ENCODE data around the gene STEAP3.
A peak's percentile ranks its signal among the peaks of the same experiment; 100 is the strongest.

Gene STEAP3, protein sequence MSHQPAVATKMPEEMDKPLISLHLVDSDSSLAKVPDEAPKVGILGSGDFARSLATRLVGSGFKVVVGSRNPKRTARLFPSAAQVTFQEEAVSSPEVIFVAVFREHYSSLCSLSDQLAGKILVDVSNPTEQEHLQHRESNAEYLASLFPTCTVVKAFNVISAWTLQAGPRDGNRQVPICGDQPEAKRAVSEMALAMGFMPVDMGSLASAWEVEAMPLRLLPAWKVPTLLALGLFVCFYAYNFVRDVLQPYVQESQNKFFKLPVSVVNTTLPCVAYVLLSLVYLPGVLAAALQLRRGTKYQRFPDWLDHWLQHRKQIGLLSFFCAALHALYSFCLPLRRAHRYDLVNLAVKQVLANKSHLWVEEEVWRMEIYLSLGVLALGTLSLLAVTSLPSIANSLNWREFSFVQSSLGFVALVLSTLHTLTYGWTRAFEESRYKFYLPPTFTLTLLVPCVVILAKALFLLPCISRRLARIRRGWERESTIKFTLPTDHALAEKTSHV

DNA sequence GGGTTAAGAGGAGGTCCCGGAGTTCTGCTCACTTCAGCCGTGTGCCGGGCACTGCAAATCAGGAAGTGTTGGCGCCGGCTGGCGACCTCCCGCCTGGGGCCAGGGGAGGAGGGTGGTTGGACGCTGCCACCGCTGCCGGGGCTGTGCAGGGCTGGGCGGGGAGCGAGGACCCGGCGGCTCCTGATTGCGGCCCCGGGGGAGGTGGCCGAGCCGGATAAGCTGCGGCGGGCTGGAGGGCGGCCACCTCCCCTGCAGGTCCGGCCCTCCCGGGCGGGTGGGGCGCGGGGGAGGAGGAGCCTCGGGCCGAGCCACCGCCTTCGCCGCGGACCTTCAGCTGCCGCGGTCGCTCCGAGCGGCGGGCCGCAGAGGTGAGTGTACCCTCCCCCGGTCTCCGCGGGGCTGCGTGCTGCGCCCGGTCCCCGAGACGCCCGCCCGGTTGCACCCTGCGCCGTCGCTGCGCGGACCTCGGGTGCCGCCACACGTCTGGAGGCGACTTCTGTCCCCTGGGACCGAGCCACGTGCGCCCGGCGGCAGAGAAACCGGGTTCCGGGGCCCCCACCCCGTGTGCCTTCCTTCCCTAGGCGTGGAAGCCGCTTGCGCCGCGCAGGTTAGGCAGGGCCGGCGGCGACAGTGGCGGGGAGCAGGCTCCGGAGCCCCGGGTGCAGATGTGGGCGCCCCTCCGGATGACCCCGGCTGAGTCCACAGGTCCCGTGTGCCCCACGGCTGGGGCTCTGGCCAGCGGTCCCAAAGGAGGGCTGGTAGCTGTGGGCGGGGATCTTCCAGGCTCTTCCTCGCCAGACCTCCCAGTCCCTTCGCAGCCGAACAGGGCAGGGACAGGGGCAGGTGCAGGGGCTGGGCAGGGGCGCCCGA is at the start of gene STEAP3:
STEAP3 (plus strand) TSS at position 314 of the 870 bp plus-strand sequence. CDS start 7,179 bp downstream, outside the sequence.
- in situ Hi-C loops (cut with HindIII; ENCODE audit: low pct_unique_long_range_greater_than_20kb, low sequenced_read_pairs), result no loop called here
- no peak for TF ChIP-seq JUND (IDR thresholded peaks at IDR 0.05; ENCODE audit: low read depth)
- DNase-seq (ENCODE audit: low read depth in 1 of 2, low spot score in 1 of 2), result peak; percentile 56 to 66

DNA sequence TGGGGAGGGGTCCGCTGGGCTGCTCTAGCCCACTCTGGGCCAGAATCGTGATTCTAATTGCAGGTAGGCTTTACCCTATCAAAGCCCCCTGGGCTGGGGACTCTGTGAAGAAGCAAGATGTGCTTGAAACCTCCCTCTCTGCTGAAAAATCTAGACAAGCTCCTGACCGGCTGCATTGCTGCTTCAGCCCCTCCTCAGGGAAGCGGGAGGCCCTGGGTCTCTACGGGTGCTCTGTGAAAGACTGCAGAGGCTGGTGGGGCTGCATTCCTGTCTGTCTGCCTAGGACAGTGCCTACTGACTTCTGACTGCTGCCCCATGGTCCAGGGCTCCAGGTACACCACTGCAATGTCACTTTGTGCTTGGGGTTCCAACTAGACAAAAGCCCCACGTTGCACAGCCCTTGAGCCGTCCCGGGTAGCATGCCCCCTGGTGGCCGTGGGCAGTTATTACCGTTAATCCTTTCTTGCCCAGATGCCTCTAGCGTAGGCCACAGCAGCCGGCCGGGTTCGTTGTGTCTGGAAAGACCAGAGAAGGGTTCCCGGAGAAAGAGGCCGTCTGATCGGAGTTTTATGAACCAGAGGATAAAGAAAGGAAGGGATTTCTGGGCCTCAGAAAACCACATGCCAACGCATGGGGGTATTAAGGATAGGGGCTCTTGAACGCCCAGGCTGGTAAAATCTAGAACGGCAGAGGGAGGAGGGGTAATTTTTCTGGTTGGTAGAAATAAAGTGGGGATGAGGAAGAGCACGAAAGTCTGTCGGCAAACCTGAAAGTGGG is 49.2 kb upstream of the STEAP3 start:
- in situ Hi-C loops (cut with HindIII; ENCODE audit: low pct_unique_long_range_greater_than_20kb, low sequenced_read_pairs), result no loop called here

DNA sequence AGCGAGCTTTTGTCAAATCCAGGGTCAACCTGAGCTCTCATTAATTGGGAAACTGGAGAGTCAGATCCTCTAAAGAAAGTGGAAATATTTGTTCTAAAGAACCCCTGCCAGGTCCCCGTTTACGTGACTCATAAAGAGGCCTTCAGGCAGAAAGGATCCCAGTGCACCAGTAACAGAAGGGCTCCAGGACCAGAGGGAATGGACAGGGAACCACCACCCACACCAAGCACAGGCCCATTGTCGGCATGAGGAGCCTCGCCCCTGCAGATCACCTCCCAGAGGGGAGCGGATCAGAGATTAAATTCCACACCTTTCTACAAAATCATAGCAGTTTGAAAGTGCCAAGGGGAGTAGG is 48.7 kb upstream of the STEAP3 start:
- DNase-seq (ENCODE audit: low read depth in 1 of 2, low spot score in 1 of 2), result no peak
- no peak for TF ChIP-seq JUND (IDR thresholded peaks at IDR 0.05; ENCODE audit: low read depth)
- in situ Hi-C loops (cut with HindIII; ENCODE audit: low pct_unique_long_range_greater_than_20kb, low sequenced_read_pairs), result no loop called here

More for the DNA sequence above, 49.2 kb upstream of the STEAP3 start:
- TF ChIP-seq JUND (IDR thresholded peaks at IDR 0.05; ENCODE audit: low read depth), result no peak
- DNase-seq (ENCODE audit: low read depth in 1 of 2, low spot score in 1 of 2), result peak; percentile 17 to 66

DNA sequence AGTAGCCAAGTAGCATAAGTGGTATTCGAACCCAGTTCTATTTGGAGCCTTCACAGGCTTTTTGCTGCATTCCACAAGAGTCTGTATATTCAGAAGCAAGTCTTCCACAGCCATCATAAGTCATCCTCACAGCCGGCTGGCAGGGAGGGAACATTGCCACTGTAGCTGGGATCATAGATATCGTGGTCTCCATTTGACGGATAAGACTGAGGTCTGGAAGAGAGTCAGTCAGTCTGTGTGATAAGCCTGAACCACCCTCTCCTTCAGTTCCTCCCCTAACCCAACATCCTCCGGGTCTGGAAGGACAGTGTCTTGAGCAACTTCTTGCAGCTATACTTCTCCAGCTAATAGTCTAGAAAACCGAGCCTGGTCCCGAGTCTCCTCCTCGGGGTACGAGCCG is 48.1 kb upstream of the STEAP3 start:
- no peak for TF ChIP-seq JUND (IDR thresholded peaks at IDR 0.05; ENCODE audit: low read depth)
- DNase-seq (ENCODE audit: low read depth in 1 of 2, low spot score in 1 of 2), result no peak
- in situ Hi-C loops (cut with HindIII; ENCODE audit: low pct_unique_long_range_greater_than_20kb, low sequenced_read_pairs), result no loop called here

DNA sequence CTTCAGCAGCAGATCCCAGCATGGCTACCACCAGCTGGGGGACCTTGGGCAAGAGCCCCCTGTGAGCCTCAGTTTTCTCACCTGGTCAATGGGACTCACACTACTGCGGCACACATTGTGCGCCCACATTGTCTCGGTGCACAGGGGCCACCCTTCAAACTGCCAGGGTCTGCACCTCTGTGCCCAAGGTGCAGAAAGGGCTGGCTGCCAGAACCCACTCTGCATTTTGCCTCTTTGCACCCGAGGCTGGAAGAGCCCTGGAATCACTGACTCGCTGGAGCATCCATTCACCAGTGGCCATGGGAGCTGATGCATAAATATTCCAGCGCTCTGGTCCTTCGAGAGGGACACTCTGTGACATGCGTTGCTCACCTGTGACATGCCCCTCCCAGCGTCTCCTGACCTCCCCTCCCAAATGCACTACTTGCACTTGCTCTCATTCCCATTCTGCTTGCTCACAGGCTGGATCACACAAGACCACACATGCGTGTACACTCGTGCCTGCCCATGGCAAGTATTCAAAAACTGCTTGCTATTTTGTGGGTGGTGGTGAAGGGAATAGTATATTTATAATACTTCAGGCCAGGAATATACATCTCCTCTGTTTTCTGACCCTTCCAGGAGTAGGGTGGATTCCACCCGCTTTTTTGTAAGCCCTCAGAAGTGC is 46.3 kb upstream of the STEAP3 start:
- in situ Hi-C loops (cut with HindIII; ENCODE audit: low pct_unique_long_range_greater_than_20kb, low sequenced_read_pairs), result no loop called here

DNA sequence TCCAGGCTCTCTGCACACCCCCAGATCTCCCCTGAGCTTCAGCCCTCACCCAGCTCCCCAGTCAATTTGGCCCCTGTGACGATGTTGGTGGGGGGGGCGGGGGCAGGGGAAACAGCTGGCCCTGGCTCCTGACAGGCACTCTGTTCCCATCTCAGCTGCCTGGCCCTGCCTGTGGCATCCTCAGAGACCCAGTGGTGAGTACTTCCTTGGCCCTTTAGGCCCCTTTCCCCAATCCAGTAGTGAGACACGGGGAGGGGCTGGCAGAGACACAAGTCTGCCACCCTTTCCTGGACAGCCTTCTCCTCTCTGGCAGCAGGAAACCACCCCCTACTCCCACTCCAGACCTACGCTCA is 45.8 kb upstream of the STEAP3 start:
- in situ Hi-C loops (cut with HindIII; ENCODE audit: low pct_unique_long_range_greater_than_20kb, low sequenced_read_pairs), result no loop called here
- DNase-seq (ENCODE audit: low read depth in 1 of 2, low spot score in 1 of 2), result no peak
- TF ChIP-seq JUND (IDR thresholded peaks at IDR 0.05; ENCODE audit: low read depth), result no peak

More for the DNA sequence above, 46.3 kb upstream of the STEAP3 start:
- DNase-seq (ENCODE audit: low read depth in 1 of 2, low spot score in 1 of 2), result no peak
- no peak for TF ChIP-seq JUND (IDR thresholded peaks at IDR 0.05; ENCODE audit: low read depth)

DNA sequence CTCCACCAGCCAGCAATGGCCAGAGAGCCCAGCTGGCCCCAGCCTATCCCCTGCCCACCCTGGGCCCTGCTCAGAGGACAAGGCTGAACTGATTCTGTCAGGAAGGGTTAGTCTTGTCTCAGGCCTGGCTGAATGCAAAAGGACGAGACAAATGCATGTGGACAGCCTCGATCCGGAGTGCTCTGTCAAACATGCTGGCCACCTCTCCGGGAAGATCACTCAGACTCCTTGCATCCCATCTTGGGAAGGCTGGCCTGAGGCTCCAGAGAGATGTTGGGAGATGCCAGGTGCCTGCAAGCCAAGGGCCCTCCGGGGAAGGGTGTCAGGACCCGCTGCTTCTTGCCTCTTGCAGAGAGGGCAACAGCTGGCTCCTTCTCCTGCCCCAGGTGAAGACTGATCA is 44.9 kb upstream of the STEAP3 start:
- in situ Hi-C loops (cut with HindIII; ENCODE audit: low pct_unique_long_range_greater_than_20kb, low sequenced_read_pairs), result no loop called here

DNA sequence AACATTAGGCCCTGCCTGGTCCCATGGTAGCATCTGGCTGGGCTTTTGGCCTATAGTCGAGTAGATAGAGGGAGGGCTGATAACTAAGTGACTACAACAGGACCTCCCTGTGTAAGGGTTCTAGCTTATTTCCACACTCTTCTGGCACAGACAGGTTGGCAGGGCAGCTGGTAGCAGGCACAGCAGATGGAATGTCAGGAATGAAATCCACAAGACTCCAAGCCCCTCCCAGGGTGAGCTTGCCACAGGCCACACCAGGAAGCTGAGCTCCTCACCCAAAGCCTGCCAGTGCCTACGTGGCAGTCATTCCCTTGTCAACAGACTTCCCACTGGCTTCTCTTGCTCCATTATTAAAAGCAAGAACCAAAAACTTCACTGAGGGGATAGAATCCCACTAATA is 44.4 kb upstream of the STEAP3 start:
- no peak for TF ChIP-seq JUND (IDR thresholded peaks at IDR 0.05; ENCODE audit: low read depth)
- in situ Hi-C loops (cut with HindIII; ENCODE audit: low pct_unique_long_range_greater_than_20kb, low sequenced_read_pairs), result no loop called here
- peak; percentile 36 to 83 for DNase-seq (ENCODE audit: low read depth in 1 of 2, low spot score in 1 of 2)

More for the DNA sequence above, 44.9 kb upstream of the STEAP3 start:
- no peak for TF ChIP-seq JUND (IDR thresholded peaks at IDR 0.05; ENCODE audit: low read depth)
- DNase-seq (ENCODE audit: low read depth in 1 of 2, low spot score in 1 of 2), result no peak

DNA sequence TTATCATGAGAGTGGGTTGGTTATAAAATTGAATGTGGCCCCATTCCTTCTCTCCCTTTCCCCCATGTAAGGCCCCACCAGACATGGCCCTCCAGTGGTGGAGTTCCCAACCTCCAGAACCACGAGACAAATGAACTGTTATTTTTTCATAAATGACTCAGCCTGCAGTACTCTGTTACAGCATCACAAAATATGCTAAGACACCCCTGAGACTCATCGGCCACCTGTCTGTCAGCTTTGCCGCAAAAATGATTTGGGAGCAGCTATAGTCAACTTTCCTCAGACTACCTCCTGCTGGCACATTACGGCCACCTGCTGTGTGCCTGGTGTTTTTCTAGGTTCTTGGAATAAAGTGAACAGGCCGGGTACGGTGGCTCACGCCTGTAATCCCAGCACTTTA is 43.6 kb upstream of the STEAP3 start:
- DNase-seq (ENCODE audit: low read depth in 1 of 2, low spot score in 1 of 2), result no peak
- in situ Hi-C loops (cut with HindIII; ENCODE audit: low pct_unique_long_range_greater_than_20kb, low sequenced_read_pairs), result no loop called here
- no peak for TF ChIP-seq JUND (IDR thresholded peaks at IDR 0.05; ENCODE audit: low read depth)

DNA sequence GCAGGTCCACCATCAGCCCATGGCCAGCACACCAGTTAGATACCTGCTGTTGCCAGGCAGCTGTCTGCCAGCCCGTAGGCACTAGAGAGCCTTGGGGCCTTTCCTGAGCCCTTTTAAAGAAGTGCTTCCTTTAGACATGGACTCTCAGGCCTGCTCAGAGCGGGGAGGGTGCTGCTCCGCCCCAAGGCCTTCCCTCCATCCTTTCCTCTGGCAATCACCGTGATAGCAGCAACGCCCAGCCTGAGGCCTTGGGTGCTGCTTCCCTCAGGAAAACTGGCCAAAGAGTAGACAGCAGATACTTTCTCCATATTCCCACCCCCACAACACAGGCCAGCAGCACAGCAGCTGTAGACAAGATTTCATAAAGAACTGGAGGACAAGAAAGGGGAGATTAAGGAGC is 42.7 kb upstream of the STEAP3 start:
- DNase-seq (ENCODE audit: low read depth in 1 of 2, low spot score in 1 of 2), result no peak
- no peak for TF ChIP-seq JUND (IDR thresholded peaks at IDR 0.05; ENCODE audit: low read depth)
- in situ Hi-C loops (cut with HindIII; ENCODE audit: low pct_unique_long_range_greater_than_20kb, low sequenced_read_pairs), result no loop called here

DNA sequence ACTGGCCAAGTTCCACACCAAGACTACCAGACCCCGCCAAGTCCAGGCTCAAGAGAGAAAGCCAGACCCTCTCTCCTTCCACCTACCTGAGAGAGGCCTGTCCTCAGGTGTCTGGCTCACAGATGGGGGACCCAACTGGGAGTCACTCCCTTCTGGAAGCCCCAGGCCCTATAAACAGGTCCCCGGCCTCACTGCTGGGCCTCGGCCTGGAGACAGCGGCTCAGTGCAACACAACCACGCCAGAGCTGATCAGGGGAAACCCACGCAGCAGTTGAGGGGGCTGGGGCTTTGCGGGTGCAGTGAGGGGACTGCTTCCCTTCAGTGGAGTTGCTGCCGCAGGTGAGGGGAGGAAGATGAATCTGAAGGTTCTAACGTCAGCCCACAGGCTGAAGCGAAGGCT is 42.2 kb upstream of the STEAP3 start:
- DNase-seq (ENCODE audit: low read depth in 1 of 2, low spot score in 1 of 2), result no peak
- in situ Hi-C loops (cut with HindIII; ENCODE audit: low pct_unique_long_range_greater_than_20kb, low sequenced_read_pairs), result no loop called here
- TF ChIP-seq JUND (IDR thresholded peaks at IDR 0.05; ENCODE audit: low read depth), result no peak
